HG02973 (cell line): ENCODE measurements around the gene ME3.

Experiments used
- ATAC-seq: cut with Tn5 transposase; IDR thresholded peaks from one replicate; pipeline ENCODE4 v1.9.1; 2021; ENCODE audit warnings: moderate library complexity; ENCODE audit not compliant: unreplicated experiment

Gene ME3

GRCh38 chr11:86693518-86693917 is 21.1 kb upstream of the ME3 start:
- ATAC-seq = no peak

GRCh38 chr11:86692746-86693145 is 20.3 kb upstream of the ME3 start:
- ATAC-seq = no peak

- no peak for ATAC-seq
Measured at GRCh38 chr11:86692317-86692716, 19.9 kb upstream of the ME3 start.

- peak; percentile 52 for ATAC-seq
Measured at GRCh38 chr11:86688398-86689179, 16.2 kb upstream of the ME3 start.

GRCh38 chr11:86687185-86687778 is 14.9 kb upstream of the ME3 start:
- no peak for ATAC-seq

- no peak for ATAC-seq
Measured at GRCh38 chr11:86686531-86686930, 14.1 kb upstream of the ME3 start.

GRCh38 chr11:86681483-86681756 is 9.0 kb upstream of the ME3 start:
- no peak for ATAC-seq

GRCh38 chr11:86680716-86681482 is 8.5 kb upstream of the ME3 start:
- no peak for ATAC-seq

- no peak for ATAC-seq
Measured at GRCh38 chr11:86678823-86679222, 6.4 kb upstream of the ME3 start.

GRCh38 chr11:86678296-86678695 is 5.9 kb upstream of the ME3 start:
- no peak for ATAC-seq

- ATAC-seq = no peak
Measured at GRCh38 chr11:86676533-86677154, 4.2 kb upstream of the ME3 start.

- ATAC-seq = no peak
Measured at GRCh38 chr11:86676010-86676409, 3.6 kb upstream of the ME3 start.

GRCh38 chr11:86675017-86675416 is 2.6 kb upstream of the ME3 start:
- no peak for ATAC-seq

GRCh38 chr11:86673872-86674750 is 1.7 kb upstream of the ME3 start:
- no peak for ATAC-seq

- ATAC-seq = no peak
Measured at GRCh38 chr11:86673055-86673843, 833 bp upstream of the ME3 start.

GRCh38 chr11:86671531-86672006 is 847 bp downstream of the ME3 start:
- peak; percentile 25 for ATAC-seq

- no peak for ATAC-seq
Measured at GRCh38 chr11:86670911-86671310, 1.5 kb downstream of the ME3 start.

- ATAC-seq = no peak
Measured at GRCh38 chr11:86670181-86670580, 2.2 kb downstream of the ME3 start.

- no peak for ATAC-seq
Measured at GRCh38 chr11:86669424-86669823, 3.0 kb downstream of the ME3 start.

GRCh38 chr11:86668929-86669328 is 3.5 kb downstream of the ME3 start:
- ATAC-seq = no peak
